ENCODE data around the gene SSR1.
"Not testable (repeated sequence)": the region's sequence is repeated elsewhere in the genome, so short reads cannot be mapped to it uniquely, and the experiment has no call there.

The SSR1 gene

GRCh38 chr6:7276199-7276524 is 36.8 kb downstream of the SSR1 start:
- DNase-seq (ENCODE audit: low spot score) = no peak

GRCh38 chr6:7274525-7274924 is 38.5 kb downstream of the SSR1 start:
- not testable (repeated sequence) for DNase-seq (ENCODE audit: low spot score)

- DNase-seq (ENCODE audit: low spot score) = no peak
These were observed 39.3 kb downstream of the SSR1 start for GRCh38 chr6:7273709-7274108.

- DNase-seq (ENCODE audit: low spot score) = no peak
These were observed 41.8 kb downstream of the SSR1 start for GRCh38 chr6:7271205-7271534.

GRCh38 chr6:7270320-7271204 is 42.4 kb downstream of the SSR1 start:
- peak; percentile 39 for DNase-seq (ENCODE audit: low spot score)

- no peak for DNase-seq (ENCODE audit: low spot score)
These were observed 43.2 kb downstream of the SSR1 start for GRCh38 chr6:7269816-7270215.

- no peak for DNase-seq (ENCODE audit: low spot score)
These were observed 44.0 kb downstream of the SSR1 start for GRCh38 chr6:7268816-7269555.

- DNase-seq (ENCODE audit: low spot score) = no peak
These were observed 44.6 kb downstream of the SSR1 start for GRCh38 chr6:7268362-7268761.

- DNase-seq (ENCODE audit: low spot score) = peak; percentile 83
These were observed 45.4 kb downstream of the SSR1 start for GRCh38 chr6:7267466-7268091.

- no peak for DNase-seq (ENCODE audit: low spot score)
These were observed 45.9 kb downstream of the SSR1 start for GRCh38 chr6:7267071-7267465.

GRCh38 chr6:7265385-7265726 is 47.6 kb downstream of the SSR1 start:
- DNase-seq (ENCODE audit: low spot score) = not testable (repeated sequence)

- no peak for DNase-seq (ENCODE audit: low spot score)
These were observed 48.2 kb downstream of the SSR1 start for GRCh38 chr6:7264686-7265384.

- DNase-seq (ENCODE audit: low spot score) = no peak
These were observed 49.0 kb downstream of the SSR1 start for GRCh38 chr6:7264041-7264440.

GRCh38 chr6:7263519-7263805 is 49.5 kb downstream of the SSR1 start:
- DNase-seq (ENCODE audit: low spot score) = not testable (repeated sequence)

- DNase-seq (ENCODE audit: low spot score) = no peak
These were observed 50.1 kb downstream of the SSR1 start for GRCh38 chr6:7262746-7263518.

- no peak for DNase-seq (ENCODE audit: low spot score)
These were observed 51.0 kb downstream of the SSR1 start for GRCh38 chr6:7261852-7262461.

- peak; percentile 91 for DNase-seq (ENCODE audit: low spot score)
These were observed 51.8 kb downstream of the SSR1 start for GRCh38 chr6:7261032-7261841.

- DNase-seq (ENCODE audit: low spot score) = no peak
These were observed 52.5 kb downstream of the SSR1 start for GRCh38 chr6:7260291-7261031.

GRCh38 chr6:7258231-7258763 is 54.7 kb downstream of the SSR1 start:
- DNase-seq (ENCODE audit: low spot score) = no peak

All from Ammon's horn (tissue), 1 donor.